ENCODE results near the gene ROR2. TPM values are rescaled to one million over a fixed set of nuclear protein-coding genes. Genes with fewer than 3 reads are reported as not detected.
"Not testable (repeated sequence)": the region's sequence is repeated elsewhere in the genome, so short reads cannot be mapped to it uniquely, and the experiment has no call there.

ROR2 gene
- total RNA-seq, 1 donor = not detected

GRCh38 chr9:91796516-91796915, 153.5 kb downstream of the ROR2 start:
- H3K9me3 ChIP-seq (ENCODE audit: low read depth, low read length); H3K27me3 ChIP-seq (ENCODE audit: insufficient read depth, low read length); H3K4me1 ChIP-seq (ENCODE audit: insufficient read depth, low read length); H3K4me3 ChIP-seq (ENCODE audit: low read length): not testable (repeated sequence)

DNA sequence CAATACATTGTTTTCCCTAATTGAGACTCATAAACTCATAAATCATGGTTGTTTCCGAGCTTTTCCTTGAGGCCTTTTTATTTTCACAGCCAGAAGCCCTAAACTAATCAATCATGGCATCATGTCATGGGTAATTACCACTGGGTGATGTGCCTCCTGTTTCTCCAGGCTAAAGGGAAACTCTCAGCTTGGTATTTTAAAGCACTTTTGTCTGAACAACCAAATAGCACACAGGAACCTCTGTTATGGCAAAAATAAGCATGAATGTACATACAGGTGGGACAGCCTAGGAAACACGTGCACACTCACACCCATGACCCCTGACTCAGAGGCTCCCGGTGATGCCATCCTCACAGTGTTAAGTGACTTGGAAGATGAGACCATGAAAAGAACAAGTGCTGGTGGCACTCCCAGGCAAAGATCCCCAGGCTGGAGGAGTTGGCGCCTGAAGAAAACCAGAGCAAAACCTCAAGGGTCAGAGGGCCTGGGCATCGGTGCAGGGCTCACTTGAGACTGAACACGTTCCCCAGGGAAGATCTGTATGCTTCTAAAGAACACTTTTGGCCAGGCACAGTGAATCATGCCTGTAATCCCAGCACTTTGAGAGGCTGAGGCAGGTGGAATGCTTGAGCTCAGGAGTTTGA, 154.3 kb downstream of the ROR2 start:
- peaks cover 5% of the 10 kb centered on the region for H3K4me1 ChIP-seq (ENCODE audit: insufficient read depth, low read length)
- no peaks in the 10 kb centered on the region for H3K27me3 ChIP-seq (ENCODE audit: insufficient read depth, low read length)
- no peaks in the 10 kb centered on the region for H3K9me3 ChIP-seq (ENCODE audit: low read depth, low read length)
- no peak overlapping the region for H3K4me3 ChIP-seq (ENCODE audit: low read length)

DNA sequence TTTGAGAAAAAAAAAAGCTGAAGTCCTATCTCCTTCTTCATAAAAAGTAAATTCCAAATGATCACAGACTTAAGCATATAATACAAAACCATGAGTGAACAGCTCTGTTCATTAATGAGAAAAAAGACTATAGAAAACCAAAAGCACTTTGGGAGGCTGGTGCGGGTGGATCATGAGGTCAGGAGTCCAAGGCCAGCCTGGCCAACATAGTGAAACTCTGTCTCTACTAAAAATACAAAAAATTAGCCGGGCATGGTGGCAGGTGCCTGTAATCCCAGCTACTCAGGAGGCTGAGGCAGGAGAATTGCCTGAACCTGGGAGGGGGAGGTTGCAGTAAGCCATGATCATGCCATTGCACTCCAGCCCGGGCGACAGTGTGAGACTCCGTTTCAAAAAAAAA, 156.7 kb downstream of the ROR2 start:
- not testable (repeated sequence) for H3K4me3 ChIP-seq (ENCODE audit: low read length); H3K4me1 ChIP-seq (ENCODE audit: insufficient read depth, low read length); H3K27me3 ChIP-seq (ENCODE audit: insufficient read depth, low read length); H3K9me3 ChIP-seq (ENCODE audit: low read depth, low read length)

GRCh38 chr9:91790917-91791316, 159.1 kb downstream of the ROR2 start:
- Histone ChIP-seq H3K4me3 (ENCODE audit: low read length) (no peak overlapping the region), H3K27me3 (ENCODE audit: insufficient read depth, low read length) (no peaks in the 10 kb centered on the region), H3K4me1 (ENCODE audit: insufficient read depth, low read length) (no peaks in the 10 kb centered on the region), H3K9me3 (ENCODE audit: low read depth, low read length) (no peaks in the 10 kb centered on the region)

DNA sequence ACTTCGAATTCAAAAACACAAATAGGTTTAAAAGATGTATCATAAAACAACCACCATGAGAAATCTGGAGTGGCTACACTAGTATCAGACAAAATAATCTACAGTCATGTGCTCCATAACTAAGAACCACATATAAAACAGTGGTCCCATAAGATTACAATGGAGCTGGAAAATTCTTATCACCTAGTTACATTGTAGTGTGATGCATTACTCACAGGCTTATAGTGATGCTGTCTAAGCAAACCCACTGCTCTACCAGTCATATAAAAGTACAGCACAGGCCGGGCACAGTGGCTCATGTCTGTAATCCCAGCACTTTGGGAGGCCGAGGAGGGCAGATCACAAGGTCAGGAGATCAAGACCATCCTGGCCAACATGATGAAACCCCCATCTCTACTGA, 160.1 kb downstream of the ROR2 start:
- Histone ChIP-seq H3K4me1 (ENCODE audit: insufficient read depth, low read length) (no peaks in the 10 kb centered on the region), H3K9me3 (ENCODE audit: low read depth, low read length) (no peaks in the 10 kb centered on the region), H3K4me3 (ENCODE audit: low read length) (no peak overlapping the region)

DNA sequence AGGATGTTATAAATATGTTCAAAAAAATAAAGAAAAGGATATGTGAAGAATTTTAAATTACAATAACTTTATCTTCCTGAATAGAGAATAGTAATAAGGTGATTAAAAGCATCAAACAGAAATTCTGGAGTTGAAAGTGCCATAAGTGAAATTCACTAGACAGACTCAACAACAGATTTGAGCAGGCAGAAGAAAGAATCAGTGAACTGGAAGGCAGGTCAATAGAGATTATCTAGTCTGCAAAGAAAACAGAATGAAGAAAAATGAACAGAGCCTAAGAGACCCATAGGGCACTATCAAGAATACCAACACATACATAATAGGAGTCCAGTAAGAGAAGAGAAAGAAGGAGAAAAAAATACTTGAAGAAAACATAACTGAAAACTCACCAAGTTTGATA, 162.1 kb downstream of the ROR2 start:
- Histone ChIP-seq H3K27me3 (ENCODE audit: insufficient read depth, low read length) (no peaks in the 10 kb centered on the region), H3K4me1 (ENCODE audit: insufficient read depth, low read length) (no peaks in the 10 kb centered on the region), H3K9me3 (ENCODE audit: low read depth, low read length) (no peaks in the 10 kb centered on the region), H3K4me3 (ENCODE audit: low read length) (no peak overlapping the region)

More for the DNA sequence above, 160.1 kb downstream of the ROR2 start:
- H3K27me3 ChIP-seq (ENCODE audit: insufficient read depth, low read length) = no peaks in the 10 kb centered on the region

DNA sequence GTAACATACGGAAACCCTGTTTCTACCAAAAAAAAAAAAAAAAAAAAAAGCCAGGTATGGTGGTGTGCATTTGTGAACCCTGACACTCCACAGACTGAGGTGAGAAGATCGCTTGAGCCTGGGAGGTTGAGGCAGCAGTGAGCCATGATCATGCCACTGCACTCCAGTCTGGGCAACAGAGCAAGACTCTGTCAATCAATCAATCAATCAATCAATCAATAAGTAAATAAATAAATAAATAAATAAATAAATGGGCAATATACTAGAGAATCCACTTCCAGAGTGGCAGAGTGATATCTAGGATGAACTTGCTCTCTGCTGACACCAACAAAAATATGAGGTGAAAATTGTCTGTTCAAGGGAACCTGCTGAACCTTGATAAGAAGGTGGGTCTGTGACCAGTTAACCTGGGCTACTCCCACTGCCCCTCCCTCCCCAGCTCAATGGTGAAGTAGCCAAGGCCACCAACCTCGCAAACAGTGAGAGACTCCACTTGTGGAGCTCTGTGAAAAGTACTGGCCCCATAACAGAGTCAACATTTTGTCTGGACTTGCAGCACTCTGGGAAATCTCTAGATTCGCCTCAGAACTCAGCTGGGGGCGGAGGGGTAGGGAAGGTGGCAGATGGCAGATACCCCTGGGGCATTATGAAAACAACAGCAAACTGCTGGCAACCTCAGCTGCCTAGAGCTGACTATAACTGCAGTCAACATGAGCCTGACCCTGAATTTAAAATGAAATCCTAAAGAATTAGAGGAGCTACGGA, 163.7 kb downstream of the ROR2 start:
- H3K27me3 ChIP-seq (ENCODE audit: insufficient read depth, low read length) = no peaks in the 10 kb centered on the region
- H3K9me3 ChIP-seq (ENCODE audit: low read depth, low read length) = no peaks in the 10 kb centered on the region
- no peak overlapping the region for H3K4me3 ChIP-seq (ENCODE audit: low read length)
- no peaks in the 10 kb centered on the region for H3K4me1 ChIP-seq (ENCODE audit: insufficient read depth, low read length)

DNA sequence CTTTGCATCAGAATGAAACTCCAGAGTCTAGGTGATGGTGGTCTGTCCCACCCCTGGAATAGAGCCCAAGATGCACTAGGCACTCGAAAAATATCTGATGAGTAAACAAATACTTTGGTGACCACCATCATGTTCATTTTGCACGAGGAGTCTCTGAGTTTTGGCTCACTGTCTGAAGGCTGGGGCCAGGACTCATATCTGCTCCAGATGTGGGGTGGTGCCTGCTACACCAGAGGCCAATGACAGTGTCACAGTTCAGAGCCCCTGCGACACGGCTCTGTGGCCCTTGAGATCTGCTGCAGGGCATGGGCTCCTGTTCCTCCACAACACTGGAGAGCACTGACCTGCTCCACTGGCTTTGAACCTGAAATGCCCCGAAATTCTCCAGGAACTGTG, 164.6 kb downstream of the ROR2 start:
- Histone ChIP-seq H3K9me3 (ENCODE audit: low read depth, low read length) (no peaks in the 10 kb centered on the region), H3K27me3 (ENCODE audit: insufficient read depth, low read length) (no peaks in the 10 kb centered on the region), H3K4me1 (ENCODE audit: insufficient read depth, low read length) (no peaks in the 10 kb centered on the region), H3K4me3 (ENCODE audit: low read length) (no peak overlapping the region)

DNA sequence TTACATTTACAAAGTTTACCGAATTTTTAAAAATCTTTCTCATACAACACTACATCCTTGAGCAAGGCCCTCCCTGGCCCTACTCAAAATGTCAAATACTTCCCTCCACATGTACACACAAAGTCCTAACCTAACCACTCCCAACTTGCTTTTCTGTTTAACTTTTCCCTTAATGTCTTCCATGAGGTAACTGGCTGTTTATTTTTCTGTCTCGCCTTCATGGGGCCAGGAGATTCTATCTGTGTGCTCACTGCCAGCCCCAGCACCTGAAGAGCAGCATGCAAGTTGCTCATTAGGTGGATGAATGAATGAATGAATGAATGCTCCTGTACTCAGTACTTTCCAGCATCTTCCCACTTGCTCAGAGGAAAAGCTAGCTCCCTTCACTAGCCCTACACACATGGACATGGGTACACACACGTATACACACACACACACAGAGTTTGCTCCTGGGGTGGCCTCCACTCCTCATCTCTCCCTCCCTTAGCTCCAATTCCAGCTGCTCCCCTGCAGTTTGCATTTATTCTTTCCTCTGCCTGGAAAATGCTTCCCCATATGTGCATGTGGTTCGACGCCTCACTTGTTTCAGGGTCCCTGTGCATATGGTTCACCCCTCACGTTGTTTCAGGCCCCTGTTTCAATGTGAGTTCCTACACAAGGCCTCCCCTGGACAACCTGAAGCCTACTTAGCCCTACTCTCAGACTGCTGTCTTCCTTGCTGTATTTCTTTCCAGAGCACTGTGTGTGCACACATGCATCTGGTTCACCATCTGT, 165.2 kb downstream of the ROR2 start:
- Histone ChIP-seq H3K9me3 (ENCODE audit: low read depth, low read length) (no peaks in the 10 kb centered on the region), H3K4me1 (ENCODE audit: insufficient read depth, low read length) (no peaks in the 10 kb centered on the region), H3K27me3 (ENCODE audit: insufficient read depth, low read length) (no peaks in the 10 kb centered on the region), H3K4me3 (ENCODE audit: low read length) (no peak overlapping the region)

GRCh38 chr9:91783876-91784672, 166.0 kb downstream of the ROR2 start:
- H3K4me3 ChIP-seq (ENCODE audit: low read length) = no peak overlapping the region
- no peaks in the 10 kb centered on the region for H3K27me3 ChIP-seq (ENCODE audit: insufficient read depth, low read length)
- no peaks in the 10 kb centered on the region for H3K9me3 ChIP-seq (ENCODE audit: low read depth, low read length)
- no peaks in the 10 kb centered on the region for H3K4me1 ChIP-seq (ENCODE audit: insufficient read depth, low read length)

GRCh38 chr9:91783411-91783810, 166.6 kb downstream of the ROR2 start:
- H3K27me3 ChIP-seq (ENCODE audit: insufficient read depth, low read length) = no peaks in the 10 kb centered on the region
- no peaks in the 10 kb centered on the region for H3K9me3 ChIP-seq (ENCODE audit: low read depth, low read length)
- no peak overlapping the region for H3K4me3 ChIP-seq (ENCODE audit: low read length)
- no peaks in the 10 kb centered on the region for H3K4me1 ChIP-seq (ENCODE audit: insufficient read depth, low read length)

GRCh38 chr9:91782708-91783214, 167.3 kb downstream of the ROR2 start:
- Histone ChIP-seq H3K4me3 (ENCODE audit: low read length) (no peak overlapping the region), H3K9me3 (ENCODE audit: low read depth, low read length) (no peaks in the 10 kb centered on the region), H3K4me1 (ENCODE audit: insufficient read depth, low read length) (no peaks in the 10 kb centered on the region), H3K27me3 (ENCODE audit: insufficient read depth, low read length) (no peaks in the 10 kb centered on the region)

- Histone ChIP-seq H3K27me3 (ENCODE audit: insufficient read depth, low read length) (no peaks in the 10 kb centered on the region), H3K4me3 (ENCODE audit: low read length) (no peak overlapping the region), H3K4me1 (ENCODE audit: insufficient read depth, low read length) (no peaks in the 10 kb centered on the region), H3K9me3 (ENCODE audit: low read depth, low read length) (no peaks in the 10 kb centered on the region)
Measured at GRCh38 chr9:91781906-91782305, 168.1 kb downstream of the ROR2 start.

DNA sequence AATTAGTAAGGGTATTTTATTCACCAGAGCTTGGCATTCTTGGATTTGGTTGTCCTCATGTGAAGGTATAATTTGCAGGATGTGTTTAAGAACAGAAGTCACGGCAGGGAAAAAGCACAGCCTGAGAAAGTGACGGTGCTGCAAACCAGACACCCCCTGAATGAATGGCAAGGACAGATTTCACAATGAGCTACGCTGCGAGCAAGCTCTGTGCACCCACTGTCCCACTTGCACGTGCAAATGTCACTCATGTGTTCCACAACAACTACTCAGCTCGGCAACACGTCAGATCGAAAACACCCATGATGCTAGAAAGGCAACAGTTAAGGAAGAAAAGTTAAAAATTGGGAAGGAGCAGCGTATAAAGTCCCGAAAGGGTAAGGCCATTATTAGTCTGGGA, 168.9 kb downstream of the ROR2 start:
- Histone ChIP-seq H3K9me3 (ENCODE audit: low read depth, low read length) (no peaks in the 10 kb centered on the region), H3K27me3 (ENCODE audit: insufficient read depth, low read length) (no peaks in the 10 kb centered on the region), H3K4me3 (ENCODE audit: low read length) (no peak overlapping the region), H3K4me1 (ENCODE audit: insufficient read depth, low read length) (no peaks in the 10 kb centered on the region)

GRCh38 chr9:91778031-91778430, 172.0 kb downstream of the ROR2 start:
- Histone ChIP-seq H3K4me3 (ENCODE audit: low read length) (no peak overlapping the region), H3K4me1 (ENCODE audit: insufficient read depth, low read length) (no peaks in the 10 kb centered on the region), H3K9me3 (ENCODE audit: low read depth, low read length) (no peaks in the 10 kb centered on the region), H3K27me3 (ENCODE audit: insufficient read depth, low read length) (no peaks in the 10 kb centered on the region)
